GM23248 (cell line): ENCODE measurements around the gene APOL4.

ENCODE experiments used
- EZH2 ChIP-seq: fragments of 200-600 bp; sonication (generic); IDR thresholded peaks from 2 replicates; pipeline ENCODE4 v1.6.1; 2018; ENCODE audit warnings: antibody characterized with exemption, mild to moderate bottlenecking; ENCODE audit not compliant: insufficient read depth, poor library complexity, severe bottlenecking
- EZH2phosphoT487 ChIP-seq: fragments of 200-600 bp; sonication (generic); IDR thresholded peaks from 2 replicates; pipeline ENCODE4 v1.6.1; 2018; ENCODE audit warnings: antibody characterized with exemption, moderate library complexity, mild to moderate bottlenecking, low read depth; ENCODE audit not compliant: insufficient read depth

DNA sequence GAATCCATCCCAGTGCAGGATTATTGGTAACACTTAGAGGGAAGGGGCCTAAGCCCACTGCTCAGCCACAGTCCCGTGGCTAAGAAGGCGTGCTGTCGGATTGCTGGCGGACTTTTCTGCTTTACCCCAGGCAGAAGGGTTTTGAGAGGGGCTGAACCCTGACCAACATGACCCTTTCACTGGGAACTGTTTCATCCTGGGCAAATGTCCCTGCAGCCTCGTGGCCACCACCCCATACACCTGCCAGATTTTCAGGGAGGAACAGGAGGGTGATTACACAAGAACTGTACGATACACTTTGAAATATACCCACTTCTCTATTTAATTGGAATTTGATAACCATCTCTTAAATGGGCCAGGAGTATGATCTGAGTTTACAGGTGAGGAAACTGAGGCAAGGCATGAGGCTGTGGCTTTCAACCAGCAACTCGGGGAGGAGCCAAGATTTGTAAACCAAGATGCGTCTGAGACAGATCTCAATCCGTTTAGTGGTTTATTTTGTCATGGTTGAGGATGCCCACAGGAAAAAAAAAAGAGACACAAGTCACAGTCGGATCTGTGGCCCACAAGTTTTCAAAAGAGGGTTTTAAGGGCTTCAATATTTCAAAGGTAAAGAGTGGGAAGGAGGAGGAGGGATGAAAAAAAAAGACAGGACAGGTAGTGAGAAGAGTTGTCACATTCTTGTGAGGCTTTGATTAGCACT lies 34.9 kb downstream of the APOL4 start:
- TF ChIP-seq EZH2phosphoT487 (no peak), EZH2 (no peak)
